HEK293 (cell line): ENCODE results near the gene TK1.

Experiments
- HOXD13 ChIP-seq: sonication (generic); formaldehyde crosslinking; IDR thresholded peaks from 2 replicates; pipeline ENCODE4 v1.8.0; 2022; ENCODE audit warnings: missing genetic modification reagents, borderline replicate concordance
- SP3 ChIP-seq: fragments of 450-650 bp; formaldehyde crosslinking; IDR thresholded peaks from 2 replicates; pipeline ENCODE4 v1.5.1; 2016; ENCODE audit warnings: missing biosample characterization, missing genetic modification characterization
- WT1 ChIP-seq: fragments of 450-650 bp; formaldehyde crosslinking; IDR thresholded peaks from 2 replicates; pipeline ENCODE4 v1.5.1; 2016; ENCODE audit warnings: missing biosample characterization, missing genetic modification characterization
- ZBTB1 ChIP-seq: fragments of 450-650 bp; formaldehyde crosslinking; IDR thresholded peaks from 2 replicates; pipeline ENCODE4 v1.5.1; 2016; ENCODE audit warnings: missing biosample characterization, missing genetic modification characterization
- ZBTB21 ChIP-seq: fragments of 450-650 bp; formaldehyde crosslinking; IDR thresholded peaks from 2 replicates; pipeline ENCODE4 v1.5.1; 2017; ENCODE audit warnings: missing biosample characterization, missing genetic modification characterization
- ZBTB49 ChIP-seq: fragments of 450-650 bp; formaldehyde crosslinking; IDR thresholded peaks from 2 replicates; pipeline ENCODE4 v1.5.1; 2016; ENCODE audit warnings: missing biosample characterization, missing genetic modification characterization, low read depth
- ZFHX2 ChIP-seq: fragments of 450-650 bp; formaldehyde crosslinking; conservative IDR thresholded peaks from 2 replicates; pipeline ENCODE4 v1.5.1; 2016; ENCODE audit warnings: missing biosample characterization, missing genetic modification characterization
- ZIC2 ChIP-seq: fragments of 450-650 bp; formaldehyde crosslinking; IDR thresholded peaks from 2 replicates; pipeline ENCODE4 v1.5.1; 2016; ENCODE audit warnings: missing biosample characterization, missing genetic modification characterization
- ZNF121 ChIP-seq: fragments of 450-650 bp; formaldehyde crosslinking; IDR thresholded peaks from 2 replicates; pipeline ENCODE4 v1.5.1; 2016; ENCODE audit warnings: missing biosample characterization, missing genetic modification characterization
- ZNF146 ChIP-seq: fragments of 450-650 bp; formaldehyde crosslinking; IDR thresholded peaks from 2 replicates; pipeline ENCODE4 v1.5.1; 2016; ENCODE audit warnings: missing biosample characterization, missing genetic modification characterization
- ZNF18 ChIP-seq: fragments of 450-650 bp; formaldehyde crosslinking; IDR thresholded peaks from 2 replicates; pipeline ENCODE4 v1.5.1; 2016; ENCODE audit warnings: missing biosample characterization, missing genetic modification characterization
- ZNF2 ChIP-seq: fragments of 450-650 bp; formaldehyde crosslinking; IDR thresholded peaks from 2 replicates; pipeline ENCODE4 v1.5.1; 2016; ENCODE audit warnings: missing biosample characterization, missing genetic modification characterization
- ZNF23 ChIP-seq: fragments of 450-650 bp; formaldehyde crosslinking; IDR thresholded peaks from 2 replicates; pipeline ENCODE4 v1.5.1; 2016; ENCODE audit warnings: missing biosample characterization, missing genetic modification characterization, borderline replicate concordance
- ZNF324 ChIP-seq: fragments of 450-650 bp; formaldehyde crosslinking; IDR thresholded peaks from 2 replicates; pipeline ENCODE4 v1.5.1; 2016; ENCODE audit warnings: missing biosample characterization, missing genetic modification characterization
- ZNF354C ChIP-seq: fragments of 450-650 bp; formaldehyde crosslinking; IDR thresholded peaks from 2 replicates; pipeline ENCODE4 v1.5.1; 2016; ENCODE audit warnings: missing biosample characterization, missing genetic modification characterization, low read depth, borderline replicate concordance
- ZNF513 ChIP-seq: fragments of 450-650 bp; IDR thresholded peaks from 2 replicates; pipeline ENCODE4 v1.5.1; 2018; ENCODE audit warnings: missing biosample characterization, missing genetic modification characterization
- ZNF529 ChIP-seq: fragments of 450-650 bp; formaldehyde crosslinking; IDR thresholded peaks from 2 replicates; pipeline ENCODE4 v1.5.1; 2017; ENCODE audit warnings: missing genetic modification characterization, missing biosample characterization; ENCODE audit not compliant: insufficient replicate concordance
- ZNF549 ChIP-seq: fragments of 450-650 bp; IDR thresholded peaks from 2 replicates; pipeline ENCODE4 v1.5.1; 2018; ENCODE audit warnings: missing biosample characterization, missing genetic modification characterization, mild to moderate bottlenecking, inconsistent platforms, moderate library complexity
- ZNF610 ChIP-seq: fragments of 450-650 bp; formaldehyde crosslinking; IDR thresholded peaks from 2 replicates; pipeline ENCODE4 v1.5.1; 2016; ENCODE audit warnings: missing biosample characterization, missing genetic modification characterization, borderline replicate concordance
- ZNF621 ChIP-seq: fragments of 450-650 bp; formaldehyde crosslinking; IDR thresholded peaks from 2 replicates; pipeline ENCODE4 v1.5.1; 2017; ENCODE audit warnings: missing biosample characterization, missing genetic modification characterization
- ZNF654 ChIP-seq: fragments of 450-650 bp; formaldehyde crosslinking; IDR thresholded peaks from 2 replicates; pipeline ENCODE4 v1.5.1; 2016; ENCODE audit warnings: low read depth, missing biosample characterization, missing genetic modification characterization
- ZNF664 ChIP-seq: fragments of 450-650 bp; formaldehyde crosslinking; IDR thresholded peaks from 2 replicates; pipeline ENCODE4 v1.5.1; 2016; ENCODE audit warnings: missing biosample characterization, missing genetic modification characterization
- ZNF76 ChIP-seq: fragments of 450-650 bp; formaldehyde crosslinking; IDR thresholded peaks from 2 replicates; pipeline ENCODE4; 2016; ENCODE audit warnings: low read depth, missing biosample characterization, missing genetic modification characterization, borderline replicate concordance
- ZNF776 ChIP-seq: fragments of 450-650 bp; formaldehyde crosslinking; IDR thresholded peaks from 2 replicates; pipeline ENCODE4 v1.5.0; 2017; ENCODE audit warnings: missing biosample characterization, missing genetic modification characterization, borderline replicate concordance
- ZNF792 ChIP-seq: fragments of 450-650 bp; formaldehyde crosslinking; IDR thresholded peaks from 2 replicates; pipeline ENCODE4 v1.5.1; 2016; ENCODE audit warnings: missing biosample characterization, missing genetic modification characterization
- TF ChIP-seq, protein P1 (sequence below): fragments of 450-650 bp; formaldehyde crosslinking; IDR thresholded peaks from 2 replicates; pipeline ENCODE4 v1.5.1; 2016; ENCODE audit warnings: missing biosample characterization, missing genetic modification characterization
- TF ChIP-seq, protein P2 (sequence below): fragments of 450-650 bp; formaldehyde crosslinking; optimal IDR thresholded peaks from 2 replicates; pipeline ENCODE3; 2016; ENCODE audit warnings: missing biosample characterization, mild to moderate bottlenecking, missing genetic modification characterization
- TF ChIP-seq, protein P3 (sequence below): fragments of 450-650 bp; formaldehyde crosslinking; IDR thresholded peaks from 2 replicates; pipeline ENCODE4 v1.5.1; 2016; ENCODE audit warnings: missing biosample characterization, missing genetic modification characterization

TK1 gene

GRCh38 chr17:78133971-78134898 lies 52.6 kb downstream of the TK1 start (continued):
- TF ChIP-seq ZNF76 (no peak), ZNF18 (tag by site-specific recombination) (peak; percentile 30; the same call in 1 of the 2 replicates), SP3 (tag by site-specific recombination) (peak; percentile 44), ZNF621 (tag by site-specific recombination) (no peak), ZNF121 (peak; percentile 76), ZNF354C (tag by site-specific recombination) (no peak), ZNF792 (no peak), ZBTB21 (tag by site-specific recombination) (no peak), ZNF2 (tag by site-specific recombination) (0 out of 2 replicates have a peak, but pooled peaks have one; percentile 35), ZIC2 (peak; percentile 80), ZNF529 (no peak), ZNF664 (peak; percentile 93), ZBTB1 (tag by site-specific recombination) (no peak), ZNF654 (tag by site-specific recombination) (peak; percentile 47), ZFHX2 (tag by site-specific recombination) (peak; percentile 21; the same call in 1 of the 2 replicates), ZNF513 (tag by site-specific recombination) (no peak), ZNF610 (tag by site-specific recombination) (no peak), ZBTB49 (no peak), ZNF776 (tag by site-specific recombination) (no peak), HOXD13 (CRISPR knock-in tag) (no peak), ZNF23 (tag by site-specific recombination) (no peak), WT1 (tag by site-specific recombination) (no peak), ZNF324 (tag by site-specific recombination) (no peak), ZNF549 (tag by site-specific recombination) (no peak), ZNF146 (tag by site-specific recombination) (no peak)
- TF ChIP-seq, protein P1, sequence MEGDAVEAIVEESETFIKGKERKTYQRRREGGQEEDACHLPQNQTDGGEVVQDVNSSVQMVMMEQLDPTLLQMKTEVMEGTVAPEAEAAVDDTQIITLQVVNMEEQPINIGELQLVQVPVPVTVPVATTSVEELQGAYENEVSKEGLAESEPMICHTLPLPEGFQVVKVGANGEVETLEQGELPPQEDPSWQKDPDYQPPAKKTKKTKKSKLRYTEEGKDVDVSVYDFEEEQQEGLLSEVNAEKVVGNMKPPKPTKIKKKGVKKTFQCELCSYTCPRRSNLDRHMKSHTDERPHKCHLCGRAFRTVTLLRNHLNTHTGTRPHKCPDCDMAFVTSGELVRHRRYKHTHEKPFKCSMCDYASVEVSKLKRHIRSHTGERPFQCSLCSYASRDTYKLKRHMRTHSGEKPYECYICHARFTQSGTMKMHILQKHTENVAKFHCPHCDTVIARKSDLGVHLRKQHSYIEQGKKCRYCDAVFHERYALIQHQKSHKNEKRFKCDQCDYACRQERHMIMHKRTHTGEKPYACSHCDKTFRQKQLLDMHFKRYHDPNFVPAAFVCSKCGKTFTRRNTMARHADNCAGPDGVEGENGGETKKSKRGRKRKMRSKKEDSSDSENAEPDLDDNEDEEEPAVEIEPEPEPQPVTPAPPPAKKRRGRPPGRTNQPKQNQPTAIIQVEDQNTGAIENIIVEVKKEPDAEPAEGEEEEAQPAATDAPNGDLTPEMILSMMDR (tag by site-specific recombination), result peak; percentile 65
- TF ChIP-seq, protein P2, sequence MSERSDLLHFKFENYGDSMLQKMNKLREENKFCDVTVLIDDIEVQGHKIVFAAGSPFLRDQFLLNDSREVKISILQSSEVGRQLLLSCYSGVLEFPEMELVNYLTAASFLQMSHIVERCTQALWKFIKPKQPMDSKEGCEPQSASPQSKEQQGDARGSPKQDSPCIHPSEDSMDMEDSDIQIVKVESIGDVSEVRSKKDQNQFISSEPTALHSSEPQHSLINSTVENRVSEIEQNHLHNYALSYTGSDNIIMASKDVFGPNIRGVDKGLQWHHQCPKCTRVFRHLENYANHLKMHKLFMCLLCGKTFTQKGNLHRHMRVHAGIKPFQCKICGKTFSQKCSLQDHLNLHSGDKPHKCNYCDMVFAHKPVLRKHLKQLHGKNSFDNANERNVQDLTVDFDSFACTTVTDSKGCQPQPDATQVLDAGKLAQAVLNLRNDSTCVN, result peak; percentile 10
- TF ChIP-seq, protein P3, sequence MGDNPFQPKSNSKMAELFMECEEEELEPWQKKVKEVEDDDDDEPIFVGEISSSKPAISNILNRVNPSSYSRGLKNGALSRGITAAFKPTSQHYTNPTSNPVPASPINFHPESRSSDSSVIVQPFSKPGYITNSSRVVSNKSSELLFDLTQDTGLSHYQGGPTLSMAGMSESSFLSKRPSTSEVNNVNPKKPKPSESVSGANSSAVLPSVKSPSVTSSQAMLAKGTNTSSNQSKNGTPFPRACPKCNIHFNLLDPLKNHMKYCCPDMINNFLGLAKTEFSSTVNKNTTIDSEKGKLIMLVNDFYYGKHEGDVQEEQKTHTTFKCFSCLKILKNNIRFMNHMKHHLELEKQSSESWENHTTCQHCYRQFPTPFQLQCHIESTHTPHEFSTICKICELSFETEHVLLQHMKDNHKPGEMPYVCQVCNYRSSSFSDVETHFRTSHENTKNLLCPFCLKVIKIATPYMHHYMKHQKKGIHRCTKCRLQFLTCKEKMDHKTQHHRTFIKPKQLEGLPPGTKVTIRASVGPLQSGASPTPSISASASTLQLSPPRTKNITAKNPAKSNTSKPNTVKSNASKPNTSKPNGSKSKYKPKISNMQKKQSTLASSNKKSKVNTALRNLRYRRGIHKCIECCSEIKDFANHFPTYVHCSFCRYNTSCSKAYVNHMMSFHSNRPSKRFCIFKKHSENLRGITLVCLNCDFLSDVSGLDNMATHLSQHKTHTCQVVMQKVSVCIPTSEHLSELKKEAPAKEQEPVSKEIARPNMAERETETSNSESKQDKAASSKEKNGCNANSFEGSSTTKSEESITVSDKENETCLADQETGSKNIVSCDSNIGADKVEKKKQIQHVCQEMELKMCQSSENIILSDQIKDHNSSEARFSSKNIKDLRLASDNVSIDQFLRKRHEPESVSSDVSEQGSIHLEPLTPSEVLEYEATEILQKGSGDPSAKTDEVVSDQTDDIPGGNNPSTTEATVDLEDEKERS, result no peak
